ENCODE data around the gene SPINK4.
A peak's percentile ranks its signal among the peaks of the same experiment; 100 is the strongest.

SPINK4 gene, protein sequence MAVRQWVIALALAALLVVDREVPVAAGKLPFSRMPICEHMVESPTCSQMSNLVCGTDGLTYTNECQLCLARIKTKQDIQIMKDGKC

DNA sequence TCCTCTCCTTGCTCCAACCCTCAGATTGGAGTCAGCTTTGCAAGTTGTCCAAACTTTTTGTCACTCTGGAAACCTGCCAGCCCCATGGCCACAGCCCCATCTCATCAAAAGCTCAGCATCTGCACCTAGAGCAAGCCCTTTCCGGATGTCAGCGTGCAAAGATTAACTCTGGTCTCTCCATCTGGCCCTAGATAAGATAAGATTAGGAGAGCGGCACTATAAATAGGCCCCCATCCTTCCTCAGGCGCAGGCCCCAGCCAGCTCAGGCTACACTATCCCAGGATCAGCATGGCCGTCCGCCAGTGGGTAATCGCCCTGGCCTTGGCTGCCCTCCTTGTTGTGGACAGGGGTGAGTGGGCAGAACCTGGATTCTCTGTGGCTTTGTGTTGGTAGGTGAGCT is at the start of gene SPINK4:
SPINK4 (plus strand) TSS at position 247 of the 400 bp plus-strand sequence; CDS start at position 289, 42 bp downstream.
- DNase-seq = no peak

DNA sequence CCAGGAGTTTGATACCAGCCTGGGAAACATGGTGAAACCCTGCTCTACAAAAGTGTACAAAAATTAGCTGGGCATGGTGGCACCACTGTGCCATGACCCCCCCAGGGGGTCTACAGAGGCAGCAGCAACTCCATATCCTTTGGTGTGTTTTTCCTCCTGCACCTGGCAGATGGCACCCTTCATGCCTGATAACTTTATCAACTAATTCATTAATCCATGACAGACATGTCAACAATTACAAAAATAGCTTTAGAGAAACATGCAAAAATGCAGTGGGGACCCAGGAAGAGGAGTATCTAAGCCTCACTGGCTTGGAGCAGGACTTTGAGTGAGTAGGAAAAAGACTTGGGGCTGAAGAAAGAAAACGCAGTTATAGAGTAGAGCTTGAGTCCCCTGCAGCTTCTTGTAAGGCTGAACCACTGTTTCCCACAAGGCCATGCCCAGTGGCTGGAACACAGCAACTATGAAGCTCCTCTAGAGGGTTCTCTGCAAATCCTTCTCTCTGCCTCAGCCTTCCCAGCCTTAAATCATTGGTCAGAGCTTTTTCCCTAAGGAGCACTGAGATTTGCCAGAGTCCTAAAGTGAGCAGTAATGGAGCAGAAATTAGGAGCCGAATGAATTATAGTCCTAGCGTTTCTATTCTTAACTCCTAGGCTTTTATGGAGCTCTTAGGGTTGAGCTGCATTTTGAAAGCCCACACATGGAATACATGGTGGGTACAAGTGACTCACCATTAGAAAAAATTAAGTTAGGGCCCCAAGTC is 47.3 kb upstream of the SPINK4 start:
- DNase-seq = no peak

DNA sequence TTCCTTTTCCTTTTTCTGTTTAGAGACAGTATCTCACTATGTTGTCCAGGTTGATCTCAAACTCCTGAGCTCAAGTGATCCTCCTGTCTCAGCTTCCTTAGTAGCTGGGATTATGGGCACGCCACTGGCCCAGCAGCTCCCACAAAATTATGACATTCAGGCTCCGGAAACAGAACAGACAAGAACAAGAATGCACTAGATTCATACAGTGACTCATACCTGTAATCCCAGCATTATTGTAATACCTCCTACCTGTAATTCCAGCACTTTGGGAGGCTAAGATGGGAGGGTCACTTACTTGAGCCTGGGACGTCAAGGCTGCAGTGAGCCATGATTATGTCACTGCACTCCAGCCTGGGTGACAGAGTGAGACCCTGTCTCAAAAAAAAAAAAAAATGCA is 46.1 kb upstream of the SPINK4 start:
- DNase-seq = no peak

- DNase-seq = no peak
Measured at GRCh38 chr9:33196736-33197135, 43.2 kb upstream of the SPINK4 start.

DNA sequence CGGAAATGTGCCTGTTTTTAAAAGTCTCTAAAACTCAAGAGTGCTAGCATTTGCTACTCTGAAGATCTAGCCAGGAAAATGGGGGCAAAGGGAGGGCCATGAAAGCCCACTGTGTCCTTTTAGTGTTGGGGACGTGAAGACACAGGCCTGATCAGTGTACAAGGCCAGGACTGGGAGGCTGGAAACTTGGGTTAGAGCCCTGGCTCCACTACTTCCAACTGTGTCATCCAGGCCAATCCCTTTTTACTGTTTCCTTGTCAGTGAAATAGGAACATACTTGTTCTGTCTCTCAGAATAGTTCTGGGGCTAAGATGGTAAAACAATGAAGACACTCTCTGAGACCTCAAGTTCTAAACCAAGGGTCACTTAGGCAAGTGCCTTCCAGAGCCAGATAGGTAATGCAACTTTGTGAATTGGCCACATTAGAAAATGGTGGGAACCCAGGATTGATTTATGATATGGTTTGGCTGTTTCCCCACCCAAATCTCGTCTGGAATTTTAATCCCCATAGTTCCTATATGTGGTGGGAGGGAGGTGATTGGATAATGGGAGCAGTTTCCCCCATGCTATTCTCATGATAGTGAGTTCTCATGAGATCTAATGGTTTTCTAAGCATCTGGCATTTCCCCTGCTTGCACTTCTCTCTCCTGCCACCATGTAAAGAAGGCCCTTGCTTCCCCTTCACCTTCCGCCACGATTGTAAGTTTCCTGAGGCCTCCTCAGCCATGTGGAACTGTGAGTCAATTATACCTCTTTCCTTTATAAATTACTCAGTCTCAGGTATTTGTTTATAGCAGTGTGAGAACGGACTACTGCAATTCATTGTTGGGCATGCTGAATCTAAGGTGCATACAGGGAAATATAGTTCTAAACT is 42.5 kb upstream of the SPINK4 start:
- DNase-seq = no peak

DNA sequence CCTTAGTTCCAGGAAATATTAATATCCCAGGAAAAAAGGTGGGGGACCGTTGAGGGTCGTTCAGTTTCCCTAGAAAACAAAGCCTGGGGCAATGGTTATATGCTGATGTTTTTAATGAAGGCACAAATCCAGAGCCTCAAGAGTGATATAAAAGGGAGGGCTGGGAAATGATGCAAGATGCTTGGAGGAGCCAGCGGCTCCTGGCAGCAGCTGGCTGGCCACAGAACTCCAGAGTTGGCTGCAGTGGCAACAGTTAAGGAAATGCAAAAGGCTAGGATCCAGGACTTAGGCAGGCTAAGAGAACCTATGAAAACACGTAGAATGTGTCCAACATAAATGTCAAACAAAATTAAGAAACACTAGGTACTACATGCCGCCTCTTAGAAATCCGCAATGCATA is 41.8 kb upstream of the SPINK4 start:
- DNase-seq = no peak

DNA sequence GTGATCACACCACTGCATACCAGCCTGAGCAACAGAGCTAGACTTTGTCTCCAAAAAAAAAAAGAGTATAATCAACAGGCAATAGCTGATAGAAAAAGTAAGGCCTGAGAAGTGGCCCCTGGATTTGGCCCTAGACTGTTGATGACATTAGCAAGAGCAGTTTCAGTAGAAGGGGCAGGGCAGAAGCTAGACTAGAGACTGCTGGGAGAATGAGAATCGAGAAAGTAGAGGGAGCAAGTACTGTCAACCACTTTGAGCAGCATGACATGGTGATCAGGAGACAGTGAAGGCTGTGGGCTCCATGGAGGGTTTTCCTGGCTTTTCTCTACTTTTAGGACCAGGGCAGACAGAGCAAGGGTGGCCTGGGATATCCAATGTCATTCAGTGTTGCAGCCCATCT is 37.9 kb upstream of the SPINK4 start:
- DNase-seq = no peak

DNA sequence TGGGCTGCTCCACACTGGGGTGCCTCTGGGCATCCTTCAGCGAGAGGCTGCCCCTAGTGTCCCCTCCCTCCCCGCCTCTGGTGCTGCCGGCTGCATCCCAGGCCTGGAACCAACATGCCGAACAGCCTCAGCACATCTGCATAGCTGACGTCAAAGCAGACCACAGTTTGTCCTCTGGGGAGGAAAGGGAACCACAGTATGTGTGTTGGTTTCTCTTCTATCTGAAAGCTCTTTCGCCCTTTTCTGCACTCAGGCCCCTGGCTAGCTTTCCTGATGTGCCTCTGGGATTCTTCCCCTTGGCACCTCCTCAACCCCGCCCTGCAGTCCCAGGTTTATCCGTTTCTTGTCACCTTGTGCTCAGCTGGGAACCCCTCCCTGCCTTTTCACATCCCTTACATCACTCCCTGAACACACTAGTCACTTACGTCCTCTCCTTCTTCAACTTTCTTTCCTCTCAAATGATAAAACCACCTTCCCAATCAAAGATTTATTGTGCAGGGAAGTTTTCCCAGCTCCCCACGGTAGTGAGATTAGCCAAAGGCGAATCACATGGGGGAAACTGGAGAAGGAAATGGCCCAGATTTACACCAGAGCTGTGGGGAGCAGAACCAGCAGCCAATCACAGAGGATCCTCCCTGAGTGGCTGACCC is 37.3 kb upstream of the SPINK4 start:
- DNase-seq = no peak

DNA sequence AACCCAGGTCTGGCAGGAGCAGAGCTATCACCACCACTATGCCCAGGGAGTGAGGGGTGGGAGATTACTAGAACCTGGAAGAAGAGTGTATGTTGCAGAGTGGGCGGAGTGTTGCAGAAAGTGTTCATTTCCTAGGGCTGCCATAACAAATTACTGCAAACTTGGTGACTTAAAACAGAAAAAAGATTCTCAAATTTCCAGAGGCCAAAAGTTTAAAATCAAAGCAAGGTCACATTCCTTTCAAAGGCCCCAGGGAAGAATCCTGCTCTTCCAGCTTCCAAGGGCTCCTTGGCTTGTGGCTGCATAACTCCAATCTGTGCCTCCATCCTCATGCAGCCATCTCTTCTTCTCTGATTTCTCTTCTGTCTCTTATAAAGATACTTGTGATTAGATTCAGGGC is 30.6 kb upstream of the SPINK4 start:
- DNase-seq = no peak

- DNase-seq = no peak
Measured at GRCh38 chr9:33210006-33210715, 29.8 kb upstream of the SPINK4 start.

DNA sequence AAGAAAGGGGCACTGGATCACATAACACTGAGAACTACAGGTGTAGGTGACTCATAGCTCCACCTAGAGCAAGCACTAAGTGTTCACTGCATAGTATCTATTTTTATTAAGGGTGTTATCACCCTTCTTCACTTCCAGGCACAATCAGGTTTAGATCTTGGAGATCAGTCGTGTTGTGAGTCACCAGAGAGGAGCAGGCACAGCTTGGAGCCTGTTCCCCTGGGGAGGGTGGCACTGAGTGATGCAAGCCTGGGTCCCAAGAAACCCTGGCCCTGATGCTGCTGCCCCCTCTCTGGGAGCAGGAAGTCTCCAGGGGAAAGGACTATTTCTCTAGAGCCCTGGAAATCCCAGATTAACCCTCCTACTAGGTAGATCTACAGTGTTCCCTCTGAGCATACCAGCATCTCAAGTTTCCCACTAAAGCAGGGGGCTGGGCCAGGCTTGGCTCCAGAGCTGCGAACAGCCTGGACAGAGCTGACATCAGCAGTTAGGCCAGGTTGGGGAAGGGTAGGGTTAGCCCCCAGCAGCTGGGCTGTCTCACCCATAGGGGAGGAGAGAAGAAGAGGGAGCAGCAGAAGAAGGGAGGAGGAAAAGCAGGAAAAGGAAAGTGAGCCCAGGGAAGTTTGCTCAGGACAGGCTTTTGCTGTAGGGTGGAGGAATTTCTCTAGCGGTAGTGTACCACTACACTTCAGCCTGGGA is 28.1 kb upstream of the SPINK4 start:
- no peak for DNase-seq

- no peak for DNase-seq
Measured at GRCh38 chr9:33220681-33221567, 19.0 kb upstream of the SPINK4 start.

DNA sequence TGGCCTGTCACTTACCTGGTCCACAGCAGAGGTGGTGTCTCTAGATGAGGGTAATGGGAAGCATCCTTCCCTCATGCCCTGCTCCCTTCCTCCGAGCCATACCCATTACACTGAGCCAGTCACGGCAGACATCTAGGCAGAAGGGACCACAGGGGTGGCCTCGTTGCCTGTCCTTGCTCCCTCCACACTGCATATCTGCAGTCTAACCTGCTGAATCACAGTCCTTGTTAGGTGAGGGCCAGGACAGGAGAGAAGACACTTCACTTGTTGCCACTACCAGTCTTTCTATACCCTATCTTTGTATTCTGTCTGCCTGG is 18.4 kb upstream of the SPINK4 start:
- DNase-seq = no peak

DNA sequence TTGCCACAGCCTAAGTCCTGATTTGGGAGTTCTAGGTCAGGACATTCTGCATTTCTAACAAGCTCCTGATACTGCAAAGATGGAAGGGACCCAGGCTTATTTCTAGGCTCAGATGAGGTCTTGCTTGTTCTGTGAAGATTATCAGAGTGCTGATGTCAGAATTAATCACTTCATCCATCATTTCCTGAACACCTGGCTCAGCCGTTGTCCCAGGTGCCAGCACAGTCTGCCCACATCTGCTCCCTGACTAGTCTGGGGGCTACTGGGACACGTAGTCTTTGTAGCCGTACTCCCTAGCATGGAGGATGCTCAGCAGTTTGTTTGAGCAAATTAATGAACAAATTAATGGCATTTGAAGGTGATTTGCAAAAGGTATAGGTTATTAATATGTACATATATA is 17.9 kb upstream of the SPINK4 start:
- DNase-seq = no peak

DNA sequence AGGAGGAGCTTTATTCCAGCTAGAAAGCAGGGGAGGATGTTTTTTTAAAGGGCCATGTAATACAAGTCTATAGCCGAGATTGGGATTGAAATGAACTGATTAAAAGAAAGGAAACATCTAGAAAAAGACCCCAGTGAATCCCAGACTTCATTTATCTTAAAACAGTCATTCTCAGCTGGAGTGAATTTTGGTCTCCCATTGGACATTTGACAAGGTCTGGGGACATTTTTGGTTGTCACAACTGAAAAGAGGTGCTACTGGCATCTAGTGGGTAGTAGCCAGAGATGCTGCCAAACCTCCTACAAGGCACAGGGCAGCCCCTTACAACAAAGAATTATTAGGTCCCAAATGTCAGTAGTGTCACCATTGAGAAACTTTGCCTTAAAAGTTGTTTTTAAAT is 16.3 kb upstream of the SPINK4 start:
- DNase-seq = no peak

DNA sequence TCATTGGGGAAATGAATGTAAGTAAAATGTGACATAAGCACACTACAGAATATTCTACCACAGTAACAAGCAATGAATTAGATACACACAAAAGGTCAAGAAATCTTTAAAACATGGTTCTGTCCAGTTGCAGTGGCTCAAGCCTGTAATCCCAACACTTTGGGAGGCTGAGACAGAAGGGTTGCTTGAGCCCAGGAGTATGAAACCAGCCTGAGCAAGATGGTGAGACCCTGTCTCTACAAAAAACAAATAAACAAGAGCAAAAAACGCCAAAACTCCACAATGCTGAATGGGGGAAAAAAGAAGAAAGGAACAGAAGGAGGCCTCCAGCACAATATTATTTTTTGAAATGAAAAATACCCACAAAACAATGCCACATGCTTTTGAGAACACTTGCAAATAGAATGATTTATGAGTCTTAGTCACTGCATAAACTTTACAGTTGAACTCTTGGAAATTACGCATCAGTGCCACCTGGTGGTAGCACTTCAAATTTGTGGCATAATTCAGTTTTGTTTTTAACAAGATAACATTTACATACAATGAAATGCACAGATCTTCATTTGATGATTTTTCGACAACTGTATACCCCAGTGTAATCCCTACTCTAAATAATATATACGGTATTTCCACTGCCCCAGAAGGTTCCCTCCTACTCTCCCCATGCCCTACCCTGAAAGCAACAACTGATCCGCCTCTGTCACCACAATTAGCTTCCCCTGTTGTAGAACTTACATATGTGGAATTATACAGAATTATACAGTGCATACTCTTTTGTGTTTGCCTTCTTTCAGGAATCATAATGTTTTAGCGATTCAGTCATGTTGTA is 14.4 kb upstream of the SPINK4 start:
- DNase-seq = peak; percentile 78

DNA sequence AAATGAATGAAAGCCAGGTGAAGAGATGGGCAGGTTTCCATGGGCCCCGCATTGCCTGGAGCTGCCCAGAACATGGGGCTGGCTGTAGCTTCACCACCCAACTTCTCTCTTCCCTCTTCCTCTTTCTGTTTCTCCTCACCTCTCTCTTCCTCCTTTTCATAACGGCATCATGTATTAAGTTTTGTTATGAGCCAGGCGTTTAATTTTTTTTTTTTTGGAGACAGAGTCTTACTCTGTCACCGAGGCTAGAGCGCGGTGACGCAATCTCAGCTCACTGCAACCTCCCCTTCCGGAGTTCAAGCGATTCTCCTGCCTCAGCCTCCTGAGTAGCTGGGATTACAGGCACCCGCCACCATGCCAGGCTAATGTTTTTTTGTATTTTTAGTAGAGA is 13.0 kb upstream of the SPINK4 start:
- no peak for DNase-seq

DNA sequence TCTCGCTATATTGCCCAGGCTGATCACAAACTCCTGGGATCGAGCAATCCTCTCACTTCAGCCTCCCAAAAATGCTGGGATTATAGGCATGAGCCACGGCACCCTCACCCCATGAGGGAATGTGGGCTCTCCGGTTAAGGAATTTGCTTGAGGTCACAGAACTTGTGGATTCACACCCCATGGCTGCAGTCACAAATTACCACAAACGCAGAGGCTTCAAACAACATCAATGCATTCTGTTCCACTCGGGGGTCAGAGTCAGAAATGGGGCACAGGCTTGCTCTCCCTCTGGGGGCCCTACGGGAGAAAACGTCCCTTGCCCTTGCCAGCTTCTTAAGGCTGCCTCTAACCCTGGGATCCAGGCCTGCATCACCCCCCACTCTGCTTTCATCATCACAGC is 12.2 kb upstream of the SPINK4 start:
- DNase-seq = no peak

GRCh38 chr9:33228606-33229005 is 11.4 kb upstream of the SPINK4 start:
- no peak for DNase-seq

DNA sequence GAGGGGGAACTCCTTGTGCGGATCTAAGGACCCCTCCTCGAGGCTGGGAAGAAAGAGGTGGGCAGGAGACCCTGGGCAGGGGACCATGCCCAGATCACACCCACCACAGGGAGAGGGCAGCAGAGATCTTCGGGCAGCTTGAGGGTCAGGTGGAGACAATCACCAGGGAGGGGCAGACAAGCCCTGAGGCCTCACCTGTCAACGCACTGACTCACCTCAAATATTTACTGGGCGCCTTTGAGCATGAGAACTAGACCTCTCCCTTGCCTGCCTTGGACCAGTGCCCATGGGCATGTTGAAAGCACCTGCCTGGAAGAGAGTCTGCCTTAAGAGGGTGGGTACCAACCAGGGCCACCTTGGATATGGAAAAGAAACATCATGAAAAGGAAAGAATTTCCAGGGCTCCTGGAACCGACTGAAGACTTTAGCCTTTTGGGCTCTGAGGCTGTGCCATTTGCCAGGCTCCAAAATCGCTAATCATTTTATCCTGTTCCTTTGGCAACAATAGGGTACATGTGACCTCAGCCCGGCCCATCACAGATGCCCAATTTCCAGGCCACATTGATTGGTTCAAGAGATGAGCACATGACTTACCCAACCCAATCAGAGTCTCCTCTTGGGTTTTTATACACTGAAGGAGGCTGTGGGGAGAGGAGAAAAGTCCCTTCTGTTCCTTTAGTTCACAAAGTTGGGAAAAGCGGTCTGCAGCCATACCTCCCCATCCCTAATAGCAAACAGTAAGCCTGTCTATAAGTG is 10.4 kb upstream of the SPINK4 start:
- no peak for DNase-seq

All from CD4-positive, alpha-beta T cell treated with Interleukin-4 for 4 hours (primary cell).